Rectal smooth muscle tissue (tissue), 1 donor: ENCODE results near the gene CBLB.
"Not testable (repeated sequence)": the region's sequence is repeated elsewhere in the genome, so short reads cannot be mapped to it uniquely, and the experiment has no call there.

ENCODE experiments used
- H3K27ac ChIP-seq: one replicate; pipeline ENCODE4 v1.7.0; 2013; ENCODE audit warnings: low read depth, low read length, inconsistent platforms
- H3K27me3 ChIP-seq: one replicate; pipeline ENCODE4 v1.7.0; 2013; ENCODE audit warnings: low read length; ENCODE audit not compliant: control insufficient read depth, insufficient read depth
- H3K36me3 ChIP-seq: one replicate; pipeline ENCODE4 v1.7.0; 2013; ENCODE audit warnings: low read length; ENCODE audit not compliant: control insufficient read depth, insufficient read depth
- H3K4me1 ChIP-seq: one replicate; pipeline ENCODE4 v1.7.0; 2013; ENCODE audit warnings: low read length; ENCODE audit not compliant: control insufficient read depth, insufficient read depth
- H3K4me3 ChIP-seq: one replicate; pipeline ENCODE4 v1.7.0; 2013; ENCODE audit warnings: low read length
- H3K9ac ChIP-seq: one replicate; pipeline ENCODE4 v1.7.0; 2013; ENCODE audit warnings: low read length

Gene CBLB

GRCh38 chr3:105767216-105767615 lies 101.6 kb downstream of the CBLB start:
- no peak overlapping the region for H3K4me3 ChIP-seq
- no peaks in the 10 kb centered on the region for H3K36me3 ChIP-seq

GRCh38 chr3:105765308-105765639 lies 103.5 kb downstream of the CBLB start:
- no peak overlapping the region for H3K27ac ChIP-seq
- H3K4me3 ChIP-seq: no peak overlapping the region
- no peaks in the 10 kb centered on the region for H3K36me3 ChIP-seq
- no peaks in the 10 kb centered on the region for H3K4me1 ChIP-seq
- no peak overlapping the region for H3K9ac ChIP-seq
- no peaks in the 10 kb centered on the region for H3K27me3 ChIP-seq

More at GRCh38 chr3:105767216-105767615, 101.6 kb downstream of the CBLB start:
- Histone ChIP-seq H3K9ac (no peak overlapping the region), H3K4me1 (no peaks in the 10 kb centered on the region), H3K27ac (no peak overlapping the region), H3K27me3 (no peaks in the 10 kb centered on the region)

GRCh38 chr3:105764378-105765307 lies 104.2 kb downstream of the CBLB start:
- no peak overlapping the region for H3K27ac ChIP-seq
- H3K4me3 ChIP-seq: no peak overlapping the region
- H3K36me3 ChIP-seq: peaks cover under 1% of the 10 kb centered on the region
- no peak overlapping the region for H3K9ac ChIP-seq
- no peaks in the 10 kb centered on the region for H3K27me3 ChIP-seq
- H3K4me1 ChIP-seq: no peaks in the 10 kb centered on the region

- Histone ChIP-seq H3K27ac (no peak overlapping the region), H3K27me3 (no peaks in the 10 kb centered on the region), H3K9ac (no peak overlapping the region), H3K4me1 (no peaks in the 10 kb centered on the region), H3K4me3 (no peak overlapping the region), H3K36me3 (peaks cover 6% of the 10 kb centered on the region)
These were observed 105.2 kb downstream of the CBLB start for GRCh38 chr3:105763659-105764036.

- Histone ChIP-seq H3K36me3 (peaks cover 6% of the 10 kb centered on the region), H3K9ac (no peak overlapping the region), H3K27ac (no peak overlapping the region), H3K27me3 (no peaks in the 10 kb centered on the region), H3K4me1 (no peaks in the 10 kb centered on the region), H3K4me3 (no peak overlapping the region)
These were observed 105.8 kb downstream of the CBLB start for GRCh38 chr3:105762749-105763658.

- H3K27me3 ChIP-seq, H3K27ac ChIP-seq, H3K36me3 ChIP-seq, H3K9ac ChIP-seq, H3K4me1 ChIP-seq, H3K4me3 ChIP-seq: not testable (repeated sequence)
These were observed 106.6 kb downstream of the CBLB start for GRCh38 chr3:105762214-105762613.

GRCh38 chr3:105759442-105760078 lies 109.3 kb downstream of the CBLB start:
- no peaks in the 10 kb centered on the region for H3K4me1 ChIP-seq
- no peak overlapping the region for H3K4me3 ChIP-seq
- H3K9ac ChIP-seq: no peak overlapping the region
- no peaks in the 10 kb centered on the region for H3K27me3 ChIP-seq
- peaks cover 6% of the 10 kb centered on the region for H3K36me3 ChIP-seq
- H3K27ac ChIP-seq: no peak overlapping the region

GRCh38 chr3:105758451-105758850 lies 110.4 kb downstream of the CBLB start:
- no peak overlapping the region for H3K27ac ChIP-seq

GRCh38 chr3:105755121-105755886 lies 113.5 kb downstream of the CBLB start:
- Histone ChIP-seq H3K4me3 (no peak overlapping the region), H3K9ac (no peak overlapping the region), H3K4me1 (no peaks in the 10 kb centered on the region), H3K27me3 (no peaks in the 10 kb centered on the region), H3K36me3 (peaks cover 6% of the 10 kb centered on the region), H3K27ac (no peak overlapping the region)

More at GRCh38 chr3:105758451-105758850, 110.4 kb downstream of the CBLB start:
- Histone ChIP-seq H3K4me3 (no peak overlapping the region), H3K36me3 (peaks cover 6% of the 10 kb centered on the region), H3K4me1 (no peaks in the 10 kb centered on the region), H3K9ac (no peak overlapping the region), H3K27me3 (no peaks in the 10 kb centered on the region)

- Histone ChIP-seq H3K27ac (no peak overlapping the region), H3K4me1 (no peaks in the 10 kb centered on the region)
These were observed 115.9 kb downstream of the CBLB start for GRCh38 chr3:105752791-105753415.

GRCh38 chr3:105747696-105748095 lies 121.1 kb downstream of the CBLB start:
- Histone ChIP-seq H3K4me1 (no peaks in the 10 kb centered on the region), H3K27me3 (no peaks in the 10 kb centered on the region), H3K36me3 (no peaks in the 10 kb centered on the region), H3K27ac (no peak overlapping the region), H3K4me3 (no peak overlapping the region), H3K9ac (no peak overlapping the region)

More at GRCh38 chr3:105752791-105753415, 115.9 kb downstream of the CBLB start:
- no peak overlapping the region for H3K4me3 ChIP-seq
- no peaks in the 10 kb centered on the region for H3K27me3 ChIP-seq
- H3K9ac ChIP-seq: no peak overlapping the region
- no peaks in the 10 kb centered on the region for H3K36me3 ChIP-seq
